HG03558 (cell line): ENCODE data around the gene SUV39H1.

Experiments
- ATAC-seq: cut with Tn5 transposase; IDR thresholded peaks from one replicate; pipeline ENCODE4 v1.9.1; 2021; ENCODE audit warnings: moderate number of reproducible peaks; ENCODE audit not compliant: unreplicated experiment; ENCODE audit errors: extremely low read depth

Gene SUV39H1

DNA sequence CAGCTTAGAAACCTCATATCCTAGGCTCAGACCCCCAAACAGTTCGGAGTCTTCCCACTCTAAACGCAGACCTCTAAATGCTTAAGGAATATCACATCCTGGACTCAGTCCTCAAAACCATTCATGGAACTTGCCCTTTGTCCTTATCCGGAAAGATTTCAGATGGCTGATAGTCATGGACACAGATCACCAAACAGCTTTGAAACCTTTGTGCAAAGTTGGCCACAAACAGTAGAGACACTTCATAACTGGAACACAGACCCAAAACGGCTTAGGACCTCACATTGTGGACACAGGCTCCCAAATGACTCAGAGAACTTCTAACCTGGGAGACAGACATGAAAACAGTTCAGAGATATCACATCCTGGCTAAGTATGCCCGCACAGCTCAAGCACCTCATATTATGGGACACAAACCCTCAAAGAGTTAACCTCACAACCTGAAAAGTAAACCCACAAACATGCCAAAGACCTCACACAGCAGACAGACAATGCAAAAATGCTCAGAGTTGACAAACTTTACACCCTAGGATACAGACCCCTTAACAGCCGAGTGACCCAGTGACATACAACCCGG is 15.5 kb downstream of the SUV39H1 start:
- ATAC-seq, result no peak

DNA sequence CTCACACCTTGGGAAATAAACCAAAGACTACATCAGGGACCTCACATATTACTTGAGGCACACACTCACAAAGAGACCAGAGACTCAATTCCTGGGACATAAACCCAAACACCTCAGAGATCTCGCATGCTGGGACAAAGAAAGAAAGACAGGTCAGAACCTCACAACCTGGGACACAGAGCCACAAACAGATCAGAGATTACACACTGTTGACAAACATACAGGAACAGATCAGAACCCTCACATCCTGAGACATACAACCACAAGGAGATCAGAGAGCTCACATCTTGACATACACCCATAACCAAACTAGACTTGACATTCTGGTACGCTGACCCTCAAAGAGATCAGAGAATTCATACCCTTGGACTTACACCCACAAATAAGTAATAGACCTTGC is 17.3 kb downstream of the SUV39H1 start:
- ATAC-seq, result no peak

DNA sequence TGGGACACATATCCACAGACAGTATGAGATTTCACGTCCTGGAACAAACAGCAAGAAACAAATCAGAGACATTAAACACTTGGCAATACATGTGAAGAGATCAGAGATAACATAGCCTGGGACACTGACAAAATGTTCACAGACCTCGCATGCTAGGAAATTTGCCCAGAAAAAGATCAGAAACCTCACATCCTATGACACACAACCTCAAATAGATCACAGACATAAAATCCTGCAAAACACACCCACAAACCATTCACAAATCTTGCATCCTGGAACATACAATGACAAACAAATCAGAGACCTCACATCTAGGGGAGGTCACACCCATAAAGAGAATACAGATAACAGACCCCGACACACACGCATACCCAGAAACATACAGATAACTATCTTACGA is 18.0 kb downstream of the SUV39H1 start:
- no peak for ATAC-seq

DNA sequence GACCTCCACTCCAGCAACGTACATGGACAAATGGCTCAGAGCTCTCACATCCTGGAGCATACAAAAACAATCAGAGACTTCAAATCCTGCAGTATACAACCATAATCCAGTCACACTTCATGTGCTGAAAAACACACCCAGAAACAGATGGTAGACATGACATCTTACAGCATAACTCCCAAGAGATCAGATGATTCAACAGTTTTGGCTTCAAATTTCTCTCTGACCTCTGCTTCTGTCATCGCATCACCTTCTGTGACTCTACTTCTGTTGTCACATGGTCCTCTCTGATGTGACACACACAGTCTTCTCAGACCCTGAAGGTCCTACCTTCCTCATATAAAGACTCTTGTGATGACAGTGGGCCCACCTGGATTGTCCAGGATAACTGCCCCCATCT is 18.5 kb downstream of the SUV39H1 start:
- no peak for ATAC-seq

DNA sequence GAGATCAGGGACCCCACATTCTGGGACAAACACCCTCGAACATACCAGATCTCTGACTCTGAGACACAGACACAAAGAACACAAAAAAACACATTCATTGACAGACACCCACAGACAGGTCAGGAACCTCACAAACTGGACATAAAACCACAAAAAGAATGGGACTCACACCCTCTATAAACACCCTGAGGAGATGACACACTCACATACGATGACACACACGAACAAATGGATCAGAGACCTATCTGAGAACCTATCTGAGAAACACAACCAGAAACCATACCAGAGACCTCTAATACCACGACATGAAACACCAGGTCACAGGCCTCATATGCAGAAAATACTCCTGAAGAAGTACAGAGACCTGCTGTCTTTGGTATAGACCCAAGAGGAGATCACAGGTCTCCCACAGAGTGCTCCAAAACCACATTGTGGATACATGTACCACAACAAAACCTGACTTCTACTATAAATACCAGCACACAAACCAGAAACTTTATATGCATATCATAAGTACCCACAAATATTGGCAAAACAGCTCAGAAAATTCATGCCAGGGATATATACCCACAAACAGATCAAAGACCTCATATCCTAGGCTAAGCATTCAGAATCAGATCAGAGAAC is 19.5 kb downstream of the SUV39H1 start:
- no peak for ATAC-seq

DNA sequence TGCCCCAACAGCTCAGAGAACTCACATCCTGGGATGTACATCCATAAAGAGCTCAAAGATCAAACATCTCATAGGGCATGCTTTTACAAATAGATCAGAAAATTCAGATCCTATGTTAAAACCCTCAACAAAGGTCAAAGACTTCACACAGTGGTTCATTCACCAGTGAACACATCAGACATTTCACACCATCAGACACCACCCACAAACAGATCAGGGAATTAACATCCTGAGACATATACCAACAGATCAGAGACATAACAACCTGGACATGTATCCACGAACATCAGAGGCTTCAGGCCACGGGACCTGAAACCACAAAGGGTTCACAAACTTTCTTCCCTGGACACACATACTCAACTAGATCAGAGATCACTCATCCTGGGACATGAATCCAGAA is 23.4 kb downstream of the SUV39H1 start:
- ATAC-seq, result no peak

DNA sequence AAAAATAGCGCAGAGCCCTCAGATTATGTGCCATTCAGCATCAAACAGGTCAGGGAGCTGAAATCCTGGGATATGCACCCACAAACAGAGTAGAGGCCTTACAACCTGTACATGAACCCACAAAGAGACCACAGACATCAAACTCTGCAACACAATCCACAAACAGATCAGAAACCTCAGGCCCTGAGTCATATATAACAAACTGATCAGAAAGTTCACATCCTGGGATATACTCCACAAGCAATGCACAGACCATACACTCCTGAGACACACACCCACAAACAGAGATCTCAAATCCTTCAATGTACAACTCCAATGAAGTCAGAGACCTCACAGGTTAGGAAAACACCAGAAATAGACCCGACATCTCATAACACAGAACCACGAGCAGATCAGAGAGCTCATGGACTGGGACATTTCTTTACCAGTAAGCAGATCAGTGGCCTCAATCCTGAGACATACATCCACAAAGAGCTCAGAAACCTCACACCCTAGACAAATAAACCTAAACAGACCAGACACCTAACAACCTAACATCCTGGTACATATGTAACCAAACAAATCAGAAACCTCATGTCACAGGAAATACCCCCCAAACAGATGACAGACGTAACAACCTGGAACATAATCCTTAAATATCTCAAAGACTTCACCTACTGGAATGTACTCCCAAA is 24.2 kb downstream of the SUV39H1 start:
- ATAC-seq, result no peak

DNA sequence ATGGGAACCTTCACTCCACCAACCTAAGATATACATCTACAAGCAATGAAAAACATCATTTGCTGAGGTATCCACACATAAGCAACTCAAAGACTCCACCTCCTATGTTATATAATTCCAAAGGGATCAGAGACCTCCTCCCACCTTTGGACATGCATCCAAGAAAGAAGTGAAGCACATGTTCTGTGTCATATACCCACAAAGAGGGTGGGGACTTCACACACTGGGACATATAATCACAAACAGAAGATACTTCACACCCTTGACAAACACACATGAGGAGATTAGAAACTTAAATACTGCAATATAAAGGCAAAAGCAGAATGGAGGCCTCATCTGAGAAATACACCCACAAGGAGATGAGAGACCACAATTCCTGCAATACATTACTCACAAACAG is 25.4 kb downstream of the SUV39H1 start:
- no peak for ATAC-seq

DNA sequence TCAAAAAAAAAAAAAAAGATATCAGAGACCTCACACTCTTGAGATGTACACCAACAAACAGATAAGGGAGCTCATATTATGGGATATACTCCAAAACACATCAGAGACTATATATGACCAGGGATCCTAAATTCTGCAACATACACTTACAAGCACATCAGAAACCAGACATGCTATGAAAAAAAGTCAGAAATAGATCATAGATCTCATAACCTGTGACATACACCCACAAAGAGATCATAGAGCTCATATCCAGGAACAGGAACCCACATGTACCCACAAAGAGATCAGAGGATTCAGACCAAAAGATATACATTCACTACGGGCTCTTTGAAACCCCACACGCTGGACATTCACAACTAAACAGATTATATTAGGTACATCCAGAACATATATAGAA is 30.1 kb downstream of the SUV39H1 start:
- ATAC-seq, result no peak

DNA sequence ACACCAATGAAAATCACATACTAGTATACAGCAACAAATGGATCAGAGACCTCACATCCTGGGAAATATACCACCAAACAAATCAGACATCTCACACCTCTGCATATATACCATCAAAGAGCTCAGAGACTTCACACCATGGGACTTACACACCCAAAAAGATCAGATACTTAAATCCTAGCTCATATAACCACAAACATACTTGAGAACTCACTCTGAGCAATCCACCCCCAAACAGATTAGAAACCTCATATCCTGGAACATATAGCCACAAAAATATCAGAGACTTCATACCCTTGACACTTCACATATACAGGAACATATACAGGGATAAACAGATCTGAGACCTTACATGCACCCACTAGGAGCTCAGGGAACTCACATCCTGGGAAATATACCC is 32.1 kb downstream of the SUV39H1 start:
- no peak for ATAC-seq

DNA sequence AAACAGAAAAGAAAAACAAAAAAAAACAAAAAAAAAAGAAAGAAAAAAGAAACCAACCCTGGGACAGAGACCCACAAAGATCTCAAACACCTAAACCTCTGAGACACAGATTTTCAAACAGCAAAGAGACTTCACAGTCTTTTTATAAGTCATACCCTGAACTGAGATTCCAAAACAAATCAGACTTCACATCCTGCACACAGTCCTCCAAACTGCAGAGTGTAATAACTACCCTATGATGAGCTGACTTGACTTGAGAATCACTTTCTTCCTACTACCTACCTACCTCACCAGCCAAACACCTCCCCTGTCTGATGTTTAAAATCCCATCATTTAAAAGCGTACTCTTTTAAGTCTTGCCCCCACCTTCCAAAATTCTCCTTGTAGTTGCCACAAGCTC is 39.8 kb downstream of the SUV39H1 start:
- ATAC-seq, result no peak

DNA sequence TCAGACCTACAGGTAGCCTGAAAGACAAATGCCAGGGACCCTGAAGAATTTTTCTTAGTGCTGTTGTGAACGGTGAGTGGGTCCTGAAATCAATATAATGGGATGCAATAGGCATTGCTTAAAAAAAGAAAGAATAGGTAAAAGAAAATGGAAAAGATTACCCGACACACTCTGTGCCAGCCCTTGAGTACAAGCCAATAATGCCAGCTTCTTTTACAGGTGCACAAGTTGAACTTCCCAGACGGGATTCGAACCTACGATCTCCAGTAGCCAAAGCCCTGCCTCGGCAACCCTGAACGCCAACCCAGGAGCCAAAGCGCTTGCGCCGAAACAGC is 40.3 kb downstream of the SUV39H1 start:
- ATAC-seq, result no peak

DNA sequence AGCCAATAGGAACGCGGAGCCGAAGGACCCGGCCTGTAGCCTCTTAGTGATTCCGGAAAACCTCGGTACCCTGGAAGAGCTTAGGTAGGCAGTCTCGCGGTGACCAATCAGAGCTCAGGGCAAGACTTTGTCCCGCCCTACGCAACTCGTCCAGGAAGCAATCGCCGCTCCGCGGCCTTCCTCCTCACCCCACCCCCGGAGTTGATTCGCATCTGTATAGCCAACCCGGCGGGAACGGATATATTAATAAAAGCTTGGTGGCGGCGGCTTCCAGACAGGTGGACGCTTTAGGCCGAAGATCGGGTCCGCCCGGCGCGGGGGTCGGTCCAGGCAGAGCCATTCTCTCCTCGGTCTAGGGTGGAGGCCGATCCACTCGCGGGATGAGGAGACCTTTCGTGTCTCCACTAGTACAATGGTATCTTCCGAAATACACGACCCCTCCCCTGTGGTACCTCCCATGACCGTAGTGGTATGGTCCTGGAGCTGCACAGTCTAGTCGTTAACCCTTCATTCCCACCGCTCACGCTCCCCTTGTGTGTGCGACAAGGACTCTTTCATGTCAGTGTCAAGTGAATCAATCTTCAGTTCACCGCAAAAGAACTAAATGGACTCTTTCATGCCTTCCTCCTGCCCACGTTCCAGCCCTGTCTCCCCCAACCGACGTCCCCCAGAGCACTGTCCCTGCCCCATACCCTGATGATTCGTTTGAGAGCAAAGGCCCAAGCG is 40.8 kb downstream of the SUV39H1 start:
- ATAC-seq, result peak; percentile 95

DNA sequence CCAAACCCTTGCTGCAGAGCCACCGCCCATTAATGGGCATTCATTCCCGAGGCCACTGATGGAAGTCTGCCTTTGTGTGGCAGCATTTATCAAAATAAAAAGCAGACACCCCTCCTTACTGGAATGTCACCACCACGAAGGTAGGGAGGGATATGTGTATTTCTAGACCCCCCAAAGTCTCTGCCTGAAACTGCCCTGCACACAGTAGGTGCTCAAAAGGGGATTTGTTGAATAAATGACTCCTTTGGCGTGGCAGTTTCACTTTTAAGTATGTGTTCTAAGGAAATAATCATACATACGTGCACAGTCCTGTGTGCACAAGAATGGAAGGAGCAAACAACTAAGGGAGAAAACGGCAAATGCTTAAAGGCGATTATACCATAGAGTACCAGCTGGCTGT is 41.4 kb downstream of the SUV39H1 start:
- no peak for ATAC-seq

DNA sequence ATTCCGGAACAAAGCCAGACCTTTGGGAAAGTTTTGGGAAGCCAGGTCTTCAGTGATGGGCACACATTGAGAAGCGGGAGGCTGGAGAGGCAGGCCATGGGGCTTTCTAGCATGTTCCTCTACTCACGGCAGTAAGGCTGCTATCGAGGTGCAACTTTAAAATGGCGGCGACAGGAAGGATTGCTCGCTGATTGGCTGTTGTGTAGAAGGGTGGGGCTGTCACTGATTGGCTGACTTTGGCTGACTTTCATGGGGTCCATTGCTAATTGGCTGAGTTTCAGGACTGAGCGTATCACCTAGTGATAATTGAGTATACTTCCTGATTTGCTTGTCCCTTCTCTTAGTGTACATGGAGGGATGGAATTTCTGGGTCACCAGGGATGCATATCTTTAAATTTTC is 45.3 kb downstream of the SUV39H1 start:
- ATAC-seq, result no peak

DNA sequence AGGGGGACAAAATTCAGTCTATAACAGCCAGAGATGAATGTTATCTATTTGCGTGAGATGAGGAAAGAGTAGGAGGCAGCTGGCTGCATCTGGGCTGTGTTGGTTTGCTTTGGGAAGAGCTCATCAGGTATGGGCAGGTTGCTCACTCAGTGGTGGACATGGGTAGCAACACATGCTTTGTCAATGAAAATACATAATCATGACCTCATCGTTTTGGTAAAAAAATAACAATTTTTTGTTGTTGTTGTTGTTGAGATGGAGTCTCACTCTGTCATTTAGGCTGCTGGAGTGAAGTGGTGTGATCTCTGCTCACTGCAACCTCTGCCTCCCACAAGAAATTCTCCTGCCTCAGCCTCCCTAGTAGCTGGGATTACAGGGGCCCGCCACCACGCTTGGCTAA is 48.7 kb downstream of the SUV39H1 start:
- ATAC-seq, result no peak

DNA sequence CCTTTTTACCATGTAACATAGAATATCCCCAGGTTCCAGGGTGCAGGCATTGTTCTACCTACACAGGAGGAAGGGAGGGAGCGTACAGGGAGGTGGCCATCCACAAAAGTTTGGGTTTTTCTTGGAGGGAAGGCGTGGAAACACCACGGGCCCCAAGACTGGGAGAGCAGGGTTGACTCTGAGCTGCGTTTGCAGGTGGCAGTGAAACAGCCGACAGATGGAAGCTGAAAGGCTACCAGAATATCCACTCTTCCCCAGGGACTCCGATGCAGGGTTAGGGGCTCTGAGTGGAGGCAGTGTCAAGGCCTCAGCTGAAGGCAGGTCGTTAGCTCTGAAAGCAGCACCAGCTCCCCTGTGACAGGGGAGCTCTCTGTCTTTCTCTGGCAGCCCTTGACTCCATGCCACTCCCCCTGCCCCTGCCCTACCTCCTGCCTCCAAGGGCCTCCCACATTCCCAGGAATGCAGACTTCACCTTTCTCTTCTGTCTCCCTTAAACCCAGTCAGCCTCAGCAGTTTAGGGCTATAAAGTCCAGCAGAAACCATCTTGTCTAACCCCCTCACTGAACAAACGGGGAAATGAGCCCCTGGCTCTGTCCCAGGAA is 51.0 kb downstream of the SUV39H1 start:
- no peak for ATAC-seq

DNA sequence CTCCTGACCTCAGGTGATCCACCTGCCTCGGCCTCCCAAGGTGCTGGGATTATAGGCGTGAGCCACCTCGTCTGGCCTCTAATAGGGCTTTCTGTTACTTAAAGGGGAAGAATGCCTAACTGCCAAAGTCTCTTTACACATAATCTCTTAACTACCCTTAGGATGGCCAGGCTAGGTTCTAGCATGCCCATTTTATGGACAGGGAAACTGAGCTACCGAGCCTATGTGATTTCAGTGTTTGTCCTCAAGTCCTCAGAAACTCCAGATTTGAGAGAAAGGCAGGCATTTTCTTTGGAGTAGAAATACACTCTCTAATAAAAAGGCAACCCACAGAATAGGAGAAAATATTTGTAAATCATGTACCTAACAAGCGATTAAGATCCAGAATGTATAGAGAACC is 52.6 kb downstream of the SUV39H1 start:
- ATAC-seq, result no peak

DNA sequence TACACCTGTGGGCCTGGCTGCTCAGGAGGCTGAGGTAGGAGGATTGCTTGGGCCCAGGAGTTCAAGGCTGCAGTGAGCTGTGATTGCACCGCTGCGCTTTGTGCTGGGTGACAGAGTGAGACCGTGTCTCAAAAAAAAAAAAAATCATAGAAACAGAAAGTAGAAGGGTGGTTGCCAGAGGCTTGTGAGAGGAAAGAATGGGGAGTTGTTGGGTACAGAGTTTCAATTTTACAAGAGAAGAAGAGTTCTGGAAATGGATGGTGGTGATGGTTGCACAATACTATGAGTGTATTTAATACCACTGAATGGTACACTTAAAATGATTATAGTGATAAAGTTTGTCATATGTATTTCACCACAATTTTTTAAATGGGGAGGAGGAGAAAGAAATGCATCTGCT is 54.8 kb downstream of the SUV39H1 start:
- ATAC-seq, result no peak

DNA sequence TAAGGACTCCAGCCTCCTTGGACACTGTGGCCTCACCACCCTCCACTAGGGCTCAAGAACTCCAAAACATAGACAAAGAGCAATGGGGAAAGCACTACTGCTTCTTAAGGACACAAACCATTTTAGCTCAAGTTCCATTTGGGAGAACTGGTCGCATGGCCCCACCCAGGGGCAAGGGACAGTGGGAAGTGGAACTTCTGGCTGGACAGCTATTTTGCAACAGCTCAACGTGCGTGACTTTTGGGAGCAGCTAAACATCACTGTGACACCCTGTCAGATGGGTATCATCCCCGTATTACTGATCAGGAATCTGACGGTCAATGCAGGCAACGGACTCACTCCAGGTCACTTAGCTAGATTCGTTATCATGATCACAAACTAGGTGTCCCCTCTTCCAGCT is 56.0 kb downstream of the SUV39H1 start:
- no peak for ATAC-seq

DNA sequence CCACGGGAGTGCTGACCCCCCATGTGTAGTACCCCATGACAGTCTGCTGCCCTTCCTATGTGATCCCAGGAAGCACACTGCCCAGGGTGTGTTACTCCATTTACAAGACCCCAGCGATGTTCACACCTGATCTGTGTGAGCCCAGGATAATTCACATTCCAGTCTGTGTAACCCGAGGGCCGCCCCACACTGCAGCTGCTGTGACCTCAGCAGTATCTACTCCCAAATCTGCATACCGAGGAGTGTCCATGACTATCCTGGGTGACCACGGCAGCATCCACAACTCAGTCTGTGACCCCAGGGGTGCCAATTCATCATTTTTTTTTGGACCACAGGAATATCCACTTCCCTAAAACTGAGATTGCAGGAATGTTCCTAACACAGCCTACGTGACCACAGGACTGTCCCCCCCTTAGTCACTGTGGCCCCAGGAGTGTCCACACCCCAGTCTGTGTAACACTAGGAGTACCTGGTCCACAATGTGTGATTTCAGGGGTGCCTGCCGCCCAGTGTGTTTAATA is 57.2 kb downstream of the SUV39H1 start:
- no peak for ATAC-seq
